GM19468 (cell line): ENCODE results near the gene TNS4.
"Not testable (repeated sequence)": the region's sequence is repeated elsewhere in the genome, so short reads cannot be mapped to it uniquely, and the experiment has no call there.

Experiments used
- ATAC-seq: cut with Tn5 transposase; IDR thresholded peaks from one replicate; pipeline ENCODE4 v1.9.1; 2021; ENCODE audit warnings: mild to moderate bottlenecking, moderate library complexity, moderate number of reproducible peaks; ENCODE audit not compliant: unreplicated experiment; ENCODE audit errors: extremely low read depth

Gene TNS4

GRCh38 chr17:40501499-40501911, at the start of gene TNS4:
Gene TNS4 (minus strand): TSS chr17:40501623. CDS start chr17:40496425, 5,198 bp downstream.
- ATAC-seq: no peak

DNA sequence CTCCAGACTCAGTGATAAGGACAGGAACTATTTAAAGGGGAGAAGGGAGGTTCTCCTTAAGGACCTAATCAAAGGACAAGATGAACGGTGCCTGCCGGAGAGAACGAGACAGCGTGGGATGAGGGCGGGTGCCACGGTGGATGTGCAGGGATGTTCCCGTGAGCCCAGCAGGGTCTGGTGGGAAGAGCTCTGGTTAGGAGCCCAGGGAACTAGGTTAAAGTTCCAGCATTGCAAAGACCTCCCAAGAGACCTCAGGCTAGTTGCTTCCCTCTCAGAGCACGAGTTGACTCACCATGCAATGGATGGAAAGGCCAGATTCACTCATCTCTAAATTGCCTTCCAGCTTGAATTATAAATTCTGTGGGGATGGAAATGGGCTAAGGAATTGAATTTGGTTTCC, 49.2 kb upstream of the TNS4 start:
- no peak for ATAC-seq

GRCh38 chr17:40548982-40549685, 47.7 kb upstream of the TNS4 start:
- ATAC-seq: no peak

DNA sequence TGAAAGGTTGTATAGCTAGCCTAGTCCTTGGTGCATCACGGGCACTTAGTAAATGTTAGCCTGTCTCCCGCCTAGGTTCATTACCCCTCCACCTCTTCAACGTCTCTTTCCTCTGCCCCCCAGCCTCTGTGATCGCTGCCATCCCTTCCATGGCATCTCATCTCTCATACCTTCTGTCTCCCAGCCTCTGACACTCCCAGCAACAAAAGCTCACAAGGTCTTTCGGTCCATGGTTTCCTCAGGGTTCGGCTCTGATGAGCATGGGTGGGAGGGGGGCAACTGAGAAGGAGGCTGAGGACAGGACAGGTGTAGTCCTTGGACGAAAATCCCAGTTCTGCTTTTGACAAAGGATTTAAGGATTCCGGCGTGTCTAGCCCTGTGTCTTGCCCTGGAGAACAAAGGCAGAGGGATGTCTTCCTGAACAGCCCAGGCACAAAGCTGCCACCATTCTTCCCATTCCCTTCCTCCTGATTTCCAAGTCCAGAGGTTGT, 47.1 kb upstream of the TNS4 start:
- ATAC-seq: no peak

- ATAC-seq: no peak
Measured at GRCh38 chr17:40547785-40548478, 46.5 kb upstream of the TNS4 start.

DNA sequence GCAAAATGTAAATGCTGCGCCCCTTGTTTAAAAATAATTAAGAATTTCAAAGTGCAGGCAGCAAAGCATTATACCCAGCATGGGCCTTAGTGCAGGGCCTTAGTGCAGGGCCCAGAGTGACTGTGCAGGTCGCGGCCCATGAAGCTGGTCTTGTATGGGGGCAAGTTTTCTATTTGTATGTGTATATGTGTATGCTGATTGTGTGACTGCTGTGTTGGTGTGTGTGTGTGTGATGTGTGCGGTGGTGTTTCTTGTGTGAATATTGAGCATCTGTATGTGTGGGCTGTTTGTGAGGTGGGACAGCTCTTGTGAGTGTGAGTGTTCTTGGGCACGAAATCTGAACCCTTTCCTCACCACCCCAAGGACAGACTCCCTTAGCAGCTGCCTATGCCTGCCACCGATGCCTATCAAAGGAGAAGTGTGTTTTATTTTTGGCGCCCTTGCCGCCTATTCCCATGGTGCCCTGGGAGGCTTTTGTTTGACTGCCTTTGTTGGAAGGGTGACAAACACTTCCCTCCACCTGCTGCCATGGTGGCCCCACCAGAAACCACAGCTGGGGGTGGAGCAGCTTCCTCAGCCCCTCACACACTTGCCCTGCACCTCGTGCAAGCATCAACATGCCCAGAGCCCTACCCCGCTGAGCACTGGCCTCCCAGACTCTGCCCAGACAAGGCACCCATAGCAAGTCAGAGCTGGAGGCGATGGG, 45.8 kb upstream of the TNS4 start:
- ATAC-seq: no peak

DNA sequence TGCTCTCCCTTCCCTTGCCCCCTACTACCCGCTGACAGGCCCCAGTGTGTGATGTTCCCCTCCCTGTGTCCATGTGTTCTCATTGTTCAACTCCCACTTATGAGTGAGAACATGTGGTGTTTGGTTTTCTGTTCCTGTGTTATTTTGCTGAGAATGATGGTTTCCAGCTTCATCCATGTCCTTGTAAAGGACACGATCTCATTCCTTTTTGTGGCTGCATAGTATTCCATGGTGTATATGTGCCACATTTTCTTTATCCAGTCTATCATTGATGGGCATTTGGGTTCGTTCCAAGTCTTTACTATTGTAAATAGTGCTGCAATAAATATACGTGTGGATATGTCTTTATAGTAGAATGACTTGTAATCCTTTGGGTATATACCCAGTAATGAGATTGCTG, 45.1 kb upstream of the TNS4 start:
- not testable (repeated sequence) for ATAC-seq

DNA sequence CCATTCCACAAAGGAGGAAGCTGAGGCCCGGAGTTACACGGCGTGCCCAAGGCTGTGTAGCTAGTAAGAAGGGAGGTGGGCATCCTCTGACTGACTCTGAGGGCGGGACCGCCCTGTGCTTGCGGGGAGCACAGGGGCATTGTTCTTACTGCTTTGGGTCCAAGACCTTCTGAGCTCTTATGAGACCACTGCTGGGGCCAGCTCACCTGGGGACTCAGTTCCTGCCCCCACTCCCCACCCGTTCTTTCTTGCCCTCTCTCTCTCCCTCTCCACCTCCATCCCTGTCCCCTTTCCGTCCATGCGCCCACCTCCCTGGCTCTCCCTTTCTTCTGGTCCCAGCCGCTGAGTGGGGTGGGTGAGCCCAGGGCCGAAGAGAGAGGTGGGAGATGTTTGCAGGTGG, 44.2 kb upstream of the TNS4 start:
- ATAC-seq: no peak

- no peak for ATAC-seq
Measured at GRCh38 chr17:40542558-40543411, 41.4 kb upstream of the TNS4 start.

DNA sequence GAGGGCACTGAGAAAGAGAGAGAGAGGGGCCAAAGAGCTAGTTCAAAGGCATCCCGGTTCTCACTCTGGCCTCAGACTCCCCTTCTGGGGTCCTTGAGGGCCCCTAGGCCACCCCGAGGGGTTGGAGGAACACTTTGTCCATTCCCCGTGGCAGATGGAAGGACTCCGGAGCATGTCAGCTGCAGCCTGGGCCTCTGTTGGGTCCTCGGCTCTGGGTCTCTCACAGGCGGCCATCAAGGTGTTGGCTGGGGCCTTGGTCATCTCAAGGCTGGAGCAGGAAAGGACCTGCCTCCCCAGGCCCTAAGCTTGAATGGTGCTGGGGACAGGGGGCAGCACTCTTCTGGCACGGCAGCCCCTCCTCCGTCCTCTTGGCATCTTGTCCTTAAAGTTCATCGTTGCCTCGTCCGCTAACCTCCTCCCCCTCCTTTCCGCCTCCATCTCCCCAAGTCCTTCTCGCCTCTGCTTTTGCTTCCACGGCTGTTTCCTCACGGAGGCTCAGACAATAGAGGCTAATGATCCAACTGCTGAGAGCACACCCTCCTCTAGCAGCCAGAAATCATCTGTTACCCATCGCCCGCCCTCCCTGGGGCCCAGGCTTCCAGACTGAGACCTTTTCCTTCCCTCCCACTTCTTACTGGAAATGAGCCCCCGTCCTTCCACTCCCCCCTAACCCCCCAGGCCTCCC, 40.6 kb upstream of the TNS4 start:
- ATAC-seq: no peak

DNA sequence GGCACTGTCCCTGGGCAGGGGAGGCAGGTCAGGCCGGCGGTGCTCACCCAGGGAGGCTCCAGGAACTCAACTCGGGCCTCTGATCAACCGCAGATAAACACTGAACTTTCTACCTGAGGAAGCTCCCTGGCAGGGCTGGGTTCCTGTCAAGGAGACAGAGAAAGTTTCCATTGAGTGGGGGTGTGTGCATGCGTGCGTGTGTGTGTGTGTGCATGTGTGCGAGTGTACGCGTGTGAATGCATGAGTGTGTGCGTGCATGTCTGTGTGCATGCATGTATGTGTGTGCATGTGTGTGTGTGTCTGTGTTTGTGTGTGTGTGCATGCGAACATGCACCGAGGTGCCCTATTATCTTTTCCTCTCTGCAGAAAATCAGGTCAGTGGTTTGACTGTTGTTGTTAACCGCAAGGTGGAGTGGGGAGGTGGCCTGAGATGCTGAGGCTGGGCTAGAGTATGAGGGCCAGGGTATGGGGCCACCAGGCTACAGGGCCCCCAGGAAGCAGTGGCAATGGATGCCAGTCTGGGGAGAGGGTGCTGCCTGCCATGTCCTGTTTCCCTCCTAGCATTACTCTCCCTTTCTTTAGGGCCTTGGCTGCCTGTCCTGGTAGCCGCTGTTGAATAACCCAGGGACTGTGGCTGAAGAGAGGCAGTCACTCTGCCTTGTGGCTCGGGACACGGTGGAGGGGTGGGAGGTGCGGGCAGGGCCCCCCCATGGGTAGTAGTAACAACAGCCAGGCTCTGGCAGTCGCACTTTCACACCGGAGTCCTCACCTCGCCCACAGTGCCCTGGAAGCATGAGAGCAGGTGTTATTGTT, 39.8 kb upstream of the TNS4 start:
- ATAC-seq: no peak

DNA sequence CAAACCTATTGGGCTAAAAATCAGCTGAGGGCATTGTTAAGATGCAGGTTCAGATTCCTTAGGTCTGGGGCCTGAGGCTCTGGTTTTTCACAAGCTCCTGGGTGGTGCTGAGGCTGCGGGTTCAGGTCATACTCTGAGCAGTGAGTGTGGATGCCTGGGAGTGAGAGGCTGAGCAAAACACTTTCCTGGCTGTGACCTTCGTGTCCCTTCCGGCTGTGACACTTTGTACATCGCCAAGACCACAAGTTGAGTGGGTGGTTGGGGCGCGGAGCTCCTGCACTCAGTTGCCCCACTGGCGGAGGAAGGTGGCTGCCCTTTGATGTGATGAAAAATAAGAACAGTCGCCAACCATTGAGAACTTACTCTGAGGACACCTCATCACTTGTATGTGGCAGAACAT, 39.0 kb upstream of the TNS4 start:
- no peak for ATAC-seq

DNA sequence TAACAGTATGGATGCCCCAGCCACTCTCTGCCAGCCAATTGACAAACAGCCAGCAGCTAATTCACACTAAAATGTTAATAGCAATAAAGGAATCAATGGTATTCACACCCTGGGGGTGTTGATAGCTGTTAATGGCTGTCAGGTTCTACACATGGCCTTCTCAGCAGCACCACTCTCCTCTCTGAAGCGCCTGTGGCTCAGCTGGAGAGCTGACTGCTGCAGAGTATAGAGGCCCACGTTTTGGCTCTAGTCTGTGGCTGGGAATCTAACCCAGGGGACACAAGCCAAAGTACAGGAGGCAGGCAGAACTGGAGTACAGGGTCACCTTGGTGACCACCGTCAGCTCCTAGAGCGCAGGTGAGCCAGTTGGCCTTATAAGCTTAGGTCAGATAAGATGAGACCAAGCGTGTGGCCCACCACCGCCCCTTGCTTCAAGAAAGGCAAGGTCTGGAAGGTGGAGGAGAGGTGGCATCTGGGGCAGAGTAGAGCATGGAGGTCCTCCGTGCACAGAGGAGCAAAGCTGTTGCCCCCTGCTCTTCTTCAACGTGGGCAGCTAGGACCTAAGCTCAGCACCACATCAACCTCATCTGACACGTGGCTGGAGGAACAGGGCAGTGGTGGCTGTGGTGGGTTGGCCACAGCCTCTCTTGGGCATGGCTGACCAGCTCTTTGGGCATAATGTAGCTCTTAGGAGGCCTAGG, 38.4 kb upstream of the TNS4 start:
- no peak for ATAC-seq

DNA sequence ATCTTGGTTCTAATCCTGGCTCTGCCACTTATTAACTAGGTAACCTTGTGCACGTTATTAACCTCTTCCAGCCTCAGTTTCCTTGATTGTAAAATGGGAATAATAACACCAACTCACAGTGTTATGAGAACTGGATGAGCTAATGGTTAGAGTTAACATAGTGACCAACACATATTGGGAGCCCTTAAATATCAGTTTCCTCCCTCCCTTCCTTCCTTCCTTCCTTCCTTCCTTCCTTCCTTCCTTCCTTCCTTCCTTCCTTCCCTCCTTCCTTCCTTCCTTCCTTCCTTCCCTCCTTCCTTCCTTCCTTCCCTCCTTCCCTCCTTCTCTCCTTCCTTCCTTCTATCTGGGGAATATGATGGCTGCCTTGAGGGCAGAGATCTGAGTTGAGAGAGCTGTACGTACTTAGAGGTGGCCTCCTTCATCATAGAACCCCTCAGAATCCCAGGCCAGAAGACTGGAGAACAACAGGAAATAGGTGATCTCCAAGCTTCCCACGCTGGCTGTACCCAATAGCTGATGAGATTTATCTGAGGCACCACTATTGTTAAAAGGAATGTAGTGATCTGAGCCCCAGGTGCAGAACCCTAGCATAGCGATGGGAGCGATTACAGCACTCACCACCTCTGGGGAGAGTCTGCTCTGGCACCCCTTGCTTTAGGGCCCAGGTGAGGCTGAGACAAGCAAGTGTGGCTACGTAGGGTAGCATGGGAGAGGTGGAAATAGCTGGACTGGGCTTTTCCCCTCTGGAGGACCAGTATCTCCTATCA, 37.7 kb upstream of the TNS4 start:
- no peak for ATAC-seq

GRCh38 chr17:40538019-40538935, 36.9 kb upstream of the TNS4 start:
- no peak for ATAC-seq
